ENCODE results near the gene ZNF423.

DNA sequence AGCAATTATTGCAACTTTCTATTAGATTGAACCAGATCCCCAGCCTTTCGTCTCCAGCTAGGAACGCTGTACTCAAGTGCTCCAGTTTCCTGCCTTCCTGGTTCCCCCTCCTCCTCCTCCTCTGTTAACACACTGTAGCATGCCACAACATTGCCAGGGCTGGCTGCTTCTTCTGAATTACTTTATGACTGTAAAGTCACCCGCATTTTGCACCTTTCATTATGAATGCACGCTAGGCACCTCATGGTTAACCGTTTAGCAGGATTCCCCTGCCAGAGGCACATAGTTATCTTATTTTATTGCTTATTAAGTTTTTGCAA is 4.5 kb downstream of the ZNF423 start:
- TF ChIP-seq, protein P1, sequence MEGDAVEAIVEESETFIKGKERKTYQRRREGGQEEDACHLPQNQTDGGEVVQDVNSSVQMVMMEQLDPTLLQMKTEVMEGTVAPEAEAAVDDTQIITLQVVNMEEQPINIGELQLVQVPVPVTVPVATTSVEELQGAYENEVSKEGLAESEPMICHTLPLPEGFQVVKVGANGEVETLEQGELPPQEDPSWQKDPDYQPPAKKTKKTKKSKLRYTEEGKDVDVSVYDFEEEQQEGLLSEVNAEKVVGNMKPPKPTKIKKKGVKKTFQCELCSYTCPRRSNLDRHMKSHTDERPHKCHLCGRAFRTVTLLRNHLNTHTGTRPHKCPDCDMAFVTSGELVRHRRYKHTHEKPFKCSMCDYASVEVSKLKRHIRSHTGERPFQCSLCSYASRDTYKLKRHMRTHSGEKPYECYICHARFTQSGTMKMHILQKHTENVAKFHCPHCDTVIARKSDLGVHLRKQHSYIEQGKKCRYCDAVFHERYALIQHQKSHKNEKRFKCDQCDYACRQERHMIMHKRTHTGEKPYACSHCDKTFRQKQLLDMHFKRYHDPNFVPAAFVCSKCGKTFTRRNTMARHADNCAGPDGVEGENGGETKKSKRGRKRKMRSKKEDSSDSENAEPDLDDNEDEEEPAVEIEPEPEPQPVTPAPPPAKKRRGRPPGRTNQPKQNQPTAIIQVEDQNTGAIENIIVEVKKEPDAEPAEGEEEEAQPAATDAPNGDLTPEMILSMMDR (conservative IDR thresholded peaks at IDR 0.05; ENCODE audit: low read depth, low read length), result no peak
- no peak for TF ChIP-seq EZH2 (IDR thresholded peaks at IDR 0.05; ENCODE audit: borderline replicate concordance, low read depth, low read length, poor library complexity, severe bottlenecking)
